ENCODE measurements around the gene USP32. TPM values are rescaled to one million over a fixed set of nuclear protein-coding genes. Genes with fewer than 3 reads are reported as not detected.
"Not testable (repeated sequence)": the region's sequence is repeated elsewhere in the genome, so short reads cannot be mapped to it uniquely, and the experiment has no call there.

The USP32 gene
- total RNA-seq, 1 donor from 2014 or later, result 37.4 TPM

- H3K36me3 Mint-ChIP-seq (ENCODE audit: low read depth, unreplicated experiment); H3K27ac Mint-ChIP-seq (ENCODE audit: unreplicated experiment); H3K9me3 Mint-ChIP-seq (ENCODE audit: unreplicated experiment); DNase-seq (ENCODE audit: low spot score); H3K27me3 Mint-ChIP-seq (ENCODE audit: unreplicated experiment); H3K4me3 Mint-ChIP-seq (ENCODE audit: unreplicated experiment): not testable (repeated sequence)
- peaks cover 38% of the 10 kb centered on the region for H3K4me1 Mint-ChIP-seq (ENCODE audit: unreplicated experiment)
These were observed 217.2 kb downstream of the USP32 start for GRCh38 chr17:60174767-60175166.

GRCh38 chr17:60174035-60174434, 217.9 kb downstream of the USP32 start:
- Mint-ChIP-seq H3K4me1 (ENCODE audit: unreplicated experiment) (peaks cover 41% of the 10 kb centered on the region), H3K9me3 (ENCODE audit: unreplicated experiment) (no peaks in the 10 kb centered on the region), H3K4me3 (ENCODE audit: unreplicated experiment) (no peak overlapping the region), H3K27me3 (ENCODE audit: unreplicated experiment) (peaks cover 5% of the 10 kb centered on the region), H3K36me3 (ENCODE audit: low read depth, unreplicated experiment) (peaks cover 4% of the 10 kb centered on the region), H3K27ac (ENCODE audit: unreplicated experiment) (peak overlapping the region; percentile 23)
- no peak for DNase-seq (ENCODE audit: low spot score)
- no peak for TF ChIP-seq CTCF (IDR thresholded peaks at IDR 0.05; ENCODE audit: unreplicated experiment)

GRCh38 chr17:60173304-60173819, 218.6 kb downstream of the USP32 start:
- Mint-ChIP-seq H3K27me3 (ENCODE audit: unreplicated experiment) (peaks cover 5% of the 10 kb centered on the region), H3K27ac (ENCODE audit: unreplicated experiment) (no peak overlapping the region), H3K4me1 (ENCODE audit: unreplicated experiment) (peaks cover 45% of the 10 kb centered on the region), H3K36me3 (ENCODE audit: low read depth, unreplicated experiment) (peaks cover 4% of the 10 kb centered on the region), H3K9me3 (ENCODE audit: unreplicated experiment) (no peaks in the 10 kb centered on the region), H3K4me3 (ENCODE audit: unreplicated experiment) (no peak overlapping the region)
- TF ChIP-seq CTCF (IDR thresholded peaks at IDR 0.05; ENCODE audit: unreplicated experiment), result no peak
- DNase-seq (ENCODE audit: low spot score), result no peak

GRCh38 chr17:60171753-60172079, 220.2 kb downstream of the USP32 start:
- H3K36me3 Mint-ChIP-seq (ENCODE audit: low read depth, unreplicated experiment), result peaks cover 4% of the 10 kb centered on the region
- H3K27me3 Mint-ChIP-seq (ENCODE audit: unreplicated experiment), result peaks cover 9% of the 10 kb centered on the region
- no peaks in the 10 kb centered on the region for H3K9me3 Mint-ChIP-seq (ENCODE audit: unreplicated experiment)
- peaks cover 55% of the 10 kb centered on the region for H3K4me1 Mint-ChIP-seq (ENCODE audit: unreplicated experiment)
- no peak overlapping the region for H3K4me3 Mint-ChIP-seq (ENCODE audit: unreplicated experiment)
- no peak overlapping the region for H3K27ac Mint-ChIP-seq (ENCODE audit: unreplicated experiment)
- no peak for DNase-seq (ENCODE audit: low spot score)
- no peak for TF ChIP-seq CTCF (IDR thresholded peaks at IDR 0.05; ENCODE audit: unreplicated experiment)

- no peak for DNase-seq (ENCODE audit: low spot score)
- peaks cover 9% of the 10 kb centered on the region for H3K27me3 Mint-ChIP-seq (ENCODE audit: unreplicated experiment)
- no peak for TF ChIP-seq CTCF (IDR thresholded peaks at IDR 0.05; ENCODE audit: unreplicated experiment)
- H3K36me3 Mint-ChIP-seq (ENCODE audit: low read depth, unreplicated experiment), result peaks cover 4% of the 10 kb centered on the region
- H3K27ac Mint-ChIP-seq (ENCODE audit: unreplicated experiment), result peak overlapping the region; percentile 93
- H3K9me3 Mint-ChIP-seq (ENCODE audit: unreplicated experiment), result no peaks in the 10 kb centered on the region
- no peak overlapping the region for H3K4me3 Mint-ChIP-seq (ENCODE audit: unreplicated experiment)
- peaks cover 58% of the 10 kb centered on the region for H3K4me1 Mint-ChIP-seq (ENCODE audit: unreplicated experiment)
These were observed 220.8 kb downstream of the USP32 start for GRCh38 chr17:60170835-60171752.
